Activated CD4-positive, alpha-beta T cell treated with anti-CD3 and anti-CD28 coated beads, Interleukin-2, amount 10 ng/mL, durations not matched to agents 24 days and 14 days (primary cell): ENCODE results near the gene TMEM132D. TPM values are rescaled to one million over a fixed set of nuclear protein-coding genes. Genes with fewer than 3 reads are reported as not detected.
"Not testable (repeated sequence)": the region's sequence is repeated elsewhere in the genome, so short reads cannot be mapped to it uniquely, and the experiment has no call there.

ENCODE experiments used
- DNase-seq: peaks from one replicate; pipeline ENCODE4 v3.0.0; 2022
- H3K27ac Mint-ChIP-seq: one replicate; pipeline ENCODE4 v1.8.0; 2022; ENCODE audit warnings: mild to moderate bottlenecking, mixed read lengths
- H3K27me3 Mint-ChIP-seq: one replicate; pipeline ENCODE4 v1.8.0; 2022; ENCODE audit warnings: mixed read lengths
- H3K36me3 Mint-ChIP-seq: one replicate; pipeline ENCODE4 v1.8.0; 2022; ENCODE audit warnings: low read depth, mild to moderate bottlenecking, mixed read lengths
- H3K4me1 Mint-ChIP-seq: one replicate; pipeline ENCODE4 v1.8.0; 2021; ENCODE audit warnings: mixed read lengths
- H3K4me3 Mint-ChIP-seq: one replicate; pipeline ENCODE4 v1.8.0; 2022; ENCODE audit warnings: mild to moderate bottlenecking, moderate library complexity, mixed read lengths
- H3K9me3 Mint-ChIP-seq: one replicate; pipeline ENCODE4 v1.8.0; 2021; ENCODE audit warnings: mixed read lengths
- intact Hi-C: fragments of 100-400 bp; cut with micrococcal nuclease; formaldehyde crosslinking; loops from one replicate; pipeline ENCODE4 v1.15.1; 2023
- total RNA-seq: library from RNA; stranded (reverse); gene quantifications from 2 replicates; pipeline ENCODE4 v1.2.3, GENCODE V29; 2022

The TMEM132D gene
- total RNA-seq, 1 donor from 2014 or later: not detected

- H3K9me3 Mint-ChIP-seq: no peaks in the 10 kb centered on the region
- no peak overlapping the region for H3K27ac Mint-ChIP-seq
- H3K4me1 Mint-ChIP-seq: no peaks in the 10 kb centered on the region
- no peak overlapping the region for H3K4me3 Mint-ChIP-seq
- no peaks in the 10 kb centered on the region for H3K36me3 Mint-ChIP-seq
- peaks cover 25% of the 10 kb centered on the region for H3K27me3 Mint-ChIP-seq
- intact Hi-C loops: no loop called here
- no peak for DNase-seq
These were observed 3.5 kb downstream of the TMEM132D start for GRCh38 chr12:129900306-129900705.

GRCh38 chr12:129899045-129899444 is 4.8 kb downstream of the TMEM132D start:
- H3K4me3 Mint-ChIP-seq, H3K27ac Mint-ChIP-seq, H3K9me3 Mint-ChIP-seq, intact Hi-C loops, DNase-seq, H3K4me1 Mint-ChIP-seq, H3K36me3 Mint-ChIP-seq: not testable (repeated sequence)
- peaks cover 15% of the 10 kb centered on the region for H3K27me3 Mint-ChIP-seq

- H3K27me3 Mint-ChIP-seq: no peaks in the 10 kb centered on the region
- H3K27ac Mint-ChIP-seq: no peak overlapping the region
- no peak overlapping the region for H3K4me3 Mint-ChIP-seq
- DNase-seq: no peak
- no peaks in the 10 kb centered on the region for H3K9me3 Mint-ChIP-seq
- no peaks in the 10 kb centered on the region for H3K36me3 Mint-ChIP-seq
- no peaks in the 10 kb centered on the region for H3K4me1 Mint-ChIP-seq
- intact Hi-C loops: no loop called here
These were observed 10.1 kb downstream of the TMEM132D start for GRCh38 chr12:129893691-129894090.

GRCh38 chr12:129887101-129887500 is 16.7 kb downstream of the TMEM132D start:
- H3K9me3 Mint-ChIP-seq: no peaks in the 10 kb centered on the region
- no peak for DNase-seq
- no peak overlapping the region for H3K4me3 Mint-ChIP-seq
- H3K4me1 Mint-ChIP-seq: no peaks in the 10 kb centered on the region
- no peak overlapping the region for H3K27ac Mint-ChIP-seq
- intact Hi-C loops: no loop called here
- H3K27me3 Mint-ChIP-seq: no peaks in the 10 kb centered on the region
- H3K36me3 Mint-ChIP-seq: no peaks in the 10 kb centered on the region

- DNase-seq: no peak
- H3K27me3 Mint-ChIP-seq: no peaks in the 10 kb centered on the region
- no peaks in the 10 kb centered on the region for H3K4me1 Mint-ChIP-seq
- H3K4me3 Mint-ChIP-seq: no peak overlapping the region
- H3K9me3 Mint-ChIP-seq: no peaks in the 10 kb centered on the region
- no peaks in the 10 kb centered on the region for H3K36me3 Mint-ChIP-seq
- intact Hi-C loops: no loop called here
- no peak overlapping the region for H3K27ac Mint-ChIP-seq
These were observed 17.3 kb downstream of the TMEM132D start for GRCh38 chr12:129886541-129886940.

GRCh38 chr12:129885287-129885686 is 18.5 kb downstream of the TMEM132D start:
- no peak for DNase-seq
- H3K36me3 Mint-ChIP-seq: no peaks in the 10 kb centered on the region
- H3K4me3 Mint-ChIP-seq: no peak overlapping the region
- H3K27me3 Mint-ChIP-seq: no peaks in the 10 kb centered on the region
- no peaks in the 10 kb centered on the region for H3K9me3 Mint-ChIP-seq
- H3K4me1 Mint-ChIP-seq: no peaks in the 10 kb centered on the region
- intact Hi-C loops: no loop called here
- no peak overlapping the region for H3K27ac Mint-ChIP-seq

GRCh38 chr12:129877411-129877810 is 26.4 kb downstream of the TMEM132D start:
- Mint-ChIP-seq H3K4me3 (no peak overlapping the region), H3K36me3 (no peaks in the 10 kb centered on the region), H3K9me3 (peaks cover 4% of the 10 kb centered on the region), H3K4me1 (no peaks in the 10 kb centered on the region), H3K27ac (no peak overlapping the region), H3K27me3 (no peaks in the 10 kb centered on the region)
- no peak for DNase-seq
- intact Hi-C loops: no loop called here

GRCh38 chr12:129873833-129874208 is 30.0 kb downstream of the TMEM132D start:
- no peaks in the 10 kb centered on the region for H3K36me3 Mint-ChIP-seq
- no peaks in the 10 kb centered on the region for H3K27me3 Mint-ChIP-seq
- H3K9me3 Mint-ChIP-seq: peaks cover 4% of the 10 kb centered on the region
- DNase-seq: no peak
- no peak overlapping the region for H3K27ac Mint-ChIP-seq
- intact Hi-C loops: no loop called here
- no peaks in the 10 kb centered on the region for H3K4me1 Mint-ChIP-seq
- H3K4me3 Mint-ChIP-seq: no peak overlapping the region

GRCh38 chr12:129873111-129873832 is 30.6 kb downstream of the TMEM132D start:
- no peak for DNase-seq
- Mint-ChIP-seq H3K27ac (no peak overlapping the region), H3K4me3 (no peak overlapping the region), H3K4me1 (no peaks in the 10 kb centered on the region), H3K27me3 (no peaks in the 10 kb centered on the region), H3K36me3 (no peaks in the 10 kb centered on the region), H3K9me3 (peaks cover 4% of the 10 kb centered on the region)
- intact Hi-C loops: no loop called here

GRCh38 chr12:129871991-129872972 is 31.5 kb downstream of the TMEM132D start:
- no peaks in the 10 kb centered on the region for H3K36me3 Mint-ChIP-seq
- no peak overlapping the region for H3K4me3 Mint-ChIP-seq
- no peaks in the 10 kb centered on the region for H3K27me3 Mint-ChIP-seq
- DNase-seq: no peak
- peaks cover 4% of the 10 kb centered on the region for H3K9me3 Mint-ChIP-seq
- intact Hi-C loops: no loop called here
- H3K4me1 Mint-ChIP-seq: no peaks in the 10 kb centered on the region
- H3K27ac Mint-ChIP-seq: no peak overlapping the region

GRCh38 chr12:129870796-129871195 is 33.0 kb downstream of the TMEM132D start:
- no peak overlapping the region for H3K27ac Mint-ChIP-seq
- DNase-seq: no peak
- no peaks in the 10 kb centered on the region for H3K4me1 Mint-ChIP-seq
- H3K27me3 Mint-ChIP-seq: no peaks in the 10 kb centered on the region
- no peak overlapping the region for H3K4me3 Mint-ChIP-seq
- intact Hi-C loops: no loop called here
- H3K9me3 Mint-ChIP-seq: peaks cover 4% of the 10 kb centered on the region
- no peaks in the 10 kb centered on the region for H3K36me3 Mint-ChIP-seq

GRCh38 chr12:129870136-129870535 is 33.7 kb downstream of the TMEM132D start:
- DNase-seq: no peak
- intact Hi-C loops: no loop called here
- Mint-ChIP-seq H3K4me3 (no peak overlapping the region), H3K9me3 (peaks cover 4% of the 10 kb centered on the region), H3K27ac (no peak overlapping the region), H3K4me1 (no peaks in the 10 kb centered on the region), H3K36me3 (no peaks in the 10 kb centered on the region), H3K27me3 (no peaks in the 10 kb centered on the region)

- H3K27me3 Mint-ChIP-seq: no peaks in the 10 kb centered on the region
These were observed 35.2 kb downstream of the TMEM132D start for GRCh38 chr12:129868575-129868974.

GRCh38 chr12:129863938-129864337 is 39.9 kb downstream of the TMEM132D start:
- Mint-ChIP-seq H3K27ac (no peak overlapping the region), H3K27me3 (no peaks in the 10 kb centered on the region), H3K9me3 (peaks cover 4% of the 10 kb centered on the region), H3K4me1 (no peaks in the 10 kb centered on the region), H3K4me3 (no peak overlapping the region), H3K36me3 (no peaks in the 10 kb centered on the region)
- intact Hi-C loops: no loop called here
- no peak for DNase-seq

More at GRCh38 chr12:129868575-129868974, 35.2 kb downstream of the TMEM132D start:
- H3K9me3 Mint-ChIP-seq: peaks cover 4% of the 10 kb centered on the region
- intact Hi-C loops: no loop called here
- no peaks in the 10 kb centered on the region for H3K4me1 Mint-ChIP-seq
- no peak overlapping the region for H3K4me3 Mint-ChIP-seq
- DNase-seq: no peak
- H3K27ac Mint-ChIP-seq: no peak overlapping the region
- no peaks in the 10 kb centered on the region for H3K36me3 Mint-ChIP-seq
